ENCODE measurements around the gene PTPN22.

GRCh38 chr1:113905435-113905861 is 33.9 kb upstream of the PTPN22 start:
- TF ChIP-seq EZH2 (IDR thresholded peaks at IDR 0.05; ENCODE audit: insufficient read depth, poor library complexity, severe bottlenecking) (no peak), EZH2phosphoT487 (IDR thresholded peaks at IDR 0.05; ENCODE audit: insufficient read depth, low read depth) (no peak)

Data from GM23248 (cell line).